ENCODE data around the gene TADA3. TPM values are rescaled to one million over a fixed set of nuclear protein-coding genes. Genes with fewer than 3 reads are reported as not detected.

The TADA3 gene
- total RNA-seq, 1 donor from 2014 or later = 69.6 TPM

Other genes starting within 250 kb of the TADA3 start
- gene LHFPL4, start 238.7 kb downstream of the TADA3 start, total RNA-seq = not detected in 3 replicates
- 17.1 to 22.2 TPM (median 19.1 TPM) in 3 replicates for gene MTMR14, start 143.0 kb downstream of the TADA3 start, total RNA-seq
- not detected in 3 replicates for gene CPNE9, start 88.6 kb downstream of the TADA3 start, total RNA-seq
- gene BRPF1, start 60.7 kb downstream of the TADA3 start, total RNA-seq = 14.6 to 18.8 TPM (median 15.5 TPM) in 3 replicates
- 23.8 to 26.7 TPM (median 24.2 TPM) in 3 replicates for gene OGG1, start 42.5 kb downstream of the TADA3 start, total RNA-seq
- 9.7 to 20.9 TPM (median 19.3 TPM) in 3 replicates for gene CAMK1, start 22.5 kb downstream of the TADA3 start, total RNA-seq
- 150 to 179 TPM (median 177 TPM) in 3 replicates for gene ARPC4, start 609 bp upstream of the TADA3 start, total RNA-seq
- gene TTLL3, start 17.8 kb upstream of the TADA3 start, total RNA-seq = 31.5 to 44.9 TPM (median 38.7 TPM) in 3 replicates
- gene RPUSD3, start 51.5 kb upstream of the TADA3 start, total RNA-seq = 26.9 to 31.4 TPM (median 27.7 TPM) in 3 replicates
- gene CIDEC, start 87.8 kb upstream of the TADA3 start, total RNA-seq = not detected in 3 replicates
- 20.3 to 25.1 TPM (median 24.5 TPM) in 3 replicates for gene JAGN1, start 98.1 kb upstream of the TADA3 start, total RNA-seq
- 0.42 to 1.6 TPM (median 0.92 TPM) in 3 replicates for gene IL17RE, start 110.4 kb upstream of the TADA3 start, total RNA-seq
- 20.8 to 26.4 TPM (median 21.3 TPM) in 3 replicates for gene IL17RC, start 124.6 kb upstream of the TADA3 start, total RNA-seq
- gene CRELD1, start 141.4 kb upstream of the TADA3 start, total RNA-seq = 26.5 to 29.9 TPM (median 28.2 TPM) in 3 replicates
- gene PRRT3, start 159.9 kb upstream of the TADA3 start, total RNA-seq = 3.9 to 7.6 TPM (median 3.9 TPM) in 3 replicates
- 51.5 to 60.0 TPM (median 52.9 TPM) in 3 replicates for gene EMC3, start 194.4 kb upstream of the TADA3 start, total RNA-seq
- gene FANCD2, start 234.0 kb upstream of the TADA3 start, total RNA-seq = 3.6 to 8.1 TPM (median 3.6 TPM) in 3 replicates